ENCODE data around the gene ART5.

ART5 gene

DNA sequence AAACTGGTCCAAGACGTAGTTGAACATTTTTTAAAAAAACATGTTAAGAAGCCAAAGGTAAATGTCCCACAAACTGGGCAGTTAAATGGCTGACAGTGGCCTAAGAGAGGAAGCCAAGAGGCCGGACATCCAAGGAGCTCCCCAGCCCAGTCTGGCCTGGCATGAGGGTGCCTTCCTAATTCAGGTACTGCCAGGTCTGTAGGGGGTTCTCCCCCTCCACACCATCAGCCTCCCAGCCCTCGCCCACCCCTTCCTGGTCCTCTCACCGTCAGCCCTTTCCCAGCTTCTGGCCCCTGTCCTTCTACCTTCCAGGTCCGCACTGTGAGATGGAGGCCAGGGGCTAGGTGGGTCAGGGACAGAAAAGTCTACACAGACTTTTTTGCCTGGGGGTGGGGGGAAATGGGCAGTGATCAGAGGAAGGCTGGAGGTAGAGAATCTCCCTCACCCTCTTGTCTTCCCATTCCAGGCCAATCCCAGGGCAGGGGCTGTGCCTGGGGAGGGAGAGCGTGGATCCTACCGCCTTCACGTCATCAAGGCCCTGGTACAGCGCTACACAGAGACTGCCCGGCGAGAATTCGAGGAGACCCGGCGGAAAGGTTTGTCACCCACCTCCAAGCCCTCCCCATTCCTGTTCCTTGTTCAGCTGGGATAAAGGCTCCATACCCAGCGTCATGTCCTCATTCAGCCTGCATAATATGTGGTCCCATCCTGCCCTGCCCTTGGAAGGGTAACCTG lies 6.0 kb downstream of the ART5 start:
- Histone ChIP-seq H3K4me1 (ENCODE audit: control insufficient read depth, insufficient read depth, low read length) (no peaks in the 10 kb centered on the region), H3K36me3 (ENCODE audit: insufficient read depth, low read length) (no peaks in the 10 kb centered on the region), H3K4me3 (ENCODE audit: low read length) (no peak overlapping the region), H3K9ac (ENCODE audit: low read depth, low read length) (no peak overlapping the region), H3K4me2 (ENCODE audit: low read length) (no peak overlapping the region), H3K27me3 (ENCODE audit: control insufficient read depth, insufficient read depth, low read length) (peaks cover 34% of the 10 kb centered on the region), H3K9me3 (replicated peaks; ENCODE audit: low read length) (no peaks in the 10 kb centered on the region)

DNA sequence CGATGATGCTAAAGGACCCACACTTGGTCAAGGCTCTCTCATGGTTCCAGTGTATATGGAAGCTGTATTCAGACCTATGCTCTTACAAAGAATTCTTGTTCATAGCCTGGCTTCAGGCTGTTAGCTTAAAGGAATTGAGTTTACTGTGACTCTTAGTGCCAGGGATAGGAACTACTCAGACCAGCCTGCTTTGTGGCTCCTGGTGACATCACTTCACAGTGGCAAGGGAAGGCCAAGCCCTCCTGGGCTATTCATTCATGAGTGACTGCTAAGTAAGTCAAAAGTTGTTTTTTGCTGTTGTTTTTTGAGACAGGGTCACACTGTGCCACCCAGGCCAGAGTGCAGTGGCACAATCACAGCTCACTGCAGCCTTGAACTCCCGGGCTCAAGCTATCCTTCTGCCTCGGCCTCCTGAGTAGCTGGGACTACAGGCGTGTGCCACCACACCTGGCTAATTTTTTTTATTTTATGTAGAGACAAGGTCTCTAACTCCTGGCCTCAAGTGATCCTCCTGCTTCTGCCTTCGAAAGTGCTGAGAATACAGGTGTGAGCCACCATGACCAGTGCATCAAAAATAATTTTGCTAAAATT lies 9.6 kb downstream of the ART5 start:
- Histone ChIP-seq H3K4me1 (ENCODE audit: control insufficient read depth, insufficient read depth, low read length) (no peaks in the 10 kb centered on the region), H3K4me2 (ENCODE audit: low read length) (no peak overlapping the region), H3K9ac (ENCODE audit: low read depth, low read length) (no peak overlapping the region), H3K4me3 (ENCODE audit: low read length) (no peak overlapping the region), H3K36me3 (ENCODE audit: insufficient read depth, low read length) (no peaks in the 10 kb centered on the region), H3K27me3 (ENCODE audit: control insufficient read depth, insufficient read depth, low read length) (peaks cover 20% of the 10 kb centered on the region), H3K9me3 (replicated peaks; ENCODE audit: low read length) (no peaks in the 10 kb centered on the region)

GRCh38 chr11:3631331-3631730 lies 10.5 kb downstream of the ART5 start:
- Histone ChIP-seq H3K4me1 (ENCODE audit: control insufficient read depth, insufficient read depth, low read length) (no peaks in the 10 kb centered on the region), H3K9me3 (replicated peaks; ENCODE audit: low read length) (no peaks in the 10 kb centered on the region), H3K4me2 (ENCODE audit: low read length) (no peak overlapping the region), H3K4me3 (ENCODE audit: low read length) (no peak overlapping the region), H3K27me3 (ENCODE audit: control insufficient read depth, insufficient read depth, low read length) (peaks cover 15% of the 10 kb centered on the region), H3K9ac (ENCODE audit: low read depth, low read length) (no peak overlapping the region), H3K36me3 (ENCODE audit: insufficient read depth, low read length) (no peaks in the 10 kb centered on the region)

DNA sequence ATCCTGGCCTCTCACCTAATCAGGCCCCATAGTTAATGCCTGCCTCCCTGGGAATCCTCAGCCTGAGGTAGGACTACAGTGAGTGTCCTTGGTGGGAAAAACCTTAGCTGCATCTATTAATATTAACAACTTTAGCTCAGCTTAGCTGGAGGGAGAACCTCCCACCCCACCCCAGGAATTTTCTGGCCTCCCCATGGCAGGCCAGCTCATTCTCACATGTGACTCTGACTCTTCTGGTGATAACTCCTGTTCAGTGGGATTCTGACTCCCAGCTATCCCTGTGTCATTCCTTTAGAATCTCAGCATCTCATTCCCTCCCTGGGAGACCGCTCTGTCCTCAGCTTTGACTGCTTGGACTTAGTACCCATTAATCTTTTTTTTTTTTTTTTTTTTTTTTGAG lies 14.5 kb downstream of the ART5 start:
- no peaks in the 10 kb centered on the region for H3K9me3 ChIP-seq (replicated peaks; ENCODE audit: low read length)

DNA sequence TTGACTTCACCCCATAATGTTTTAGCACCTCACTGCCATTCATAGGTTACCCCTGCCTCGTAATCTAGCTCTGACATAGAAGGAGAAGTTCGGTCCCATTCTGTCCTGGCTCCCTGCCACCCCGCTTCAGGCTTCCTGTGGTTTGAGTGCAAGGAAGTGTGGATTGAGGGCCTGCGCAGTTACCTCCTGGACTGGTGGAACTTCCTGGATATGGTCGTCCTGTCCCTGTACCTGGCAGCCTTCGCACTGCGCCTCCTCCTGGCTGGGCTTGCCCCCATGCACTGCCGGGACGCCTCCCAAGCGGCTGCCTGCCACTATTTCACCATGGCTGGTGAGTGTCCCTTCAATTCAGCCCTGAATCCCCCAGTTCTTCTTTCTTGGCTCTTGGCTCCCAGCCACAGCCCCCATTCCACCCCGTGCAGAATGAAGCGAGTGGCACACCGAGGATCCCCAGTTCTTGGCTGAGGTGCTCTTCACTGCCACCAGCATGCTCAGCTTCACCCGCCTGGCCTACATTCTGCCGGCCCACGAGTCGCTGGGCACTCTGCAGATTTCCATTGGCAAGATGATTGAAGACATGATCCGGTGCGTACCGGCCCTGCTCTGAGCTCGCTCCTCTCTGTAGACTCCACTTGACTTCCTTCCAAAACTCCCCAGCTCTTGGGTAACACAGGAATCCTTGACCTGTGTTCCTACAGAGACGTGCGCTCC lies 15.4 kb downstream of the ART5 start:
- H3K9me3 ChIP-seq (replicated peaks; ENCODE audit: low read length): no peaks in the 10 kb centered on the region
- no peak overlapping the region for H3K4me3 ChIP-seq (ENCODE audit: low read length)

More for the DNA sequence above, 14.5 kb downstream of the ART5 start:
- H3K4me3 ChIP-seq (ENCODE audit: low read length): no peak overlapping the region
- no peak overlapping the region for H3K9ac ChIP-seq (ENCODE audit: low read depth, low read length)
- no peaks in the 10 kb centered on the region for H3K4me1 ChIP-seq (ENCODE audit: control insufficient read depth, insufficient read depth, low read length)
- H3K36me3 ChIP-seq (ENCODE audit: insufficient read depth, low read length): no peaks in the 10 kb centered on the region
- peaks cover 3% of the 10 kb centered on the region for H3K27me3 ChIP-seq (ENCODE audit: control insufficient read depth, insufficient read depth, low read length)
- no peak overlapping the region for H3K4me2 ChIP-seq (ENCODE audit: low read length)

DNA sequence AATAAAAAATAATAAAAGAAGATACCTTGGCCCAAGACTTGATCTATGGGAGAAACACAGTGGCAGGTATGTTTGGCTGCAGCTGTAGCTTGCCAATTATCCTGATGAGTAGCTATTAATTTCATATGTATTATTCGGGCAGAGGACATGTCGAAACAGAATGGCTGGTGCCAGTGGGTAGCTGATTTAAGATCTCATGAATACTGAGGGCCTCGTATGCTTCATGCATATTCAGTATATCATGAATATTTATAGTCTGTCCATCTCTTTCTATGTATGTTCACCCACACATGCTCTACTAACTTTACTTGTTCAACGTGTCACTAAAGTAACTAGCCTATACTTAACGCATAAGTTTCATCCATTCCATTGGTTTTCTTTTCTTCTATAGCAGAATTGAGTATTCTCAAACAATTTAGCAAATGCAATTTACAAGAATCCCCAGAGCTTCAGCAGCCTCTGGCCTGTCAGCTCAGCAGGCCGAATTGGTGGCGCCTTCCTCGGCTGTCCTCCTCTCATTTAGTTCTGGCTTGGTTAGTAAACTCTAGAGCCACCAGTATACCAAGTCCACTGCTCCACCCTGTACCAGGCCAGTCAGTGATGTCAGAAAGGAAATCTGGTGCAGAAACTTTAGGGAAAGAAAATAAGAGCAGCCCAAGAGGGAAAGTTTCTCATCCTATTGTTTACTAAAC lies 17.9 kb downstream of the ART5 start:
- Histone ChIP-seq H3K36me3 (ENCODE audit: insufficient read depth, low read length) (no peaks in the 10 kb centered on the region), H3K4me2 (ENCODE audit: low read length) (no peak overlapping the region), H3K4me1 (ENCODE audit: control insufficient read depth, insufficient read depth, low read length) (no peaks in the 10 kb centered on the region), H3K9ac (ENCODE audit: low read depth, low read length) (no peak overlapping the region), H3K9me3 (replicated peaks; ENCODE audit: low read length) (no peaks in the 10 kb centered on the region), H3K27me3 (ENCODE audit: control insufficient read depth, insufficient read depth, low read length) (peaks cover 13% of the 10 kb centered on the region), H3K4me3 (ENCODE audit: low read length) (no peak overlapping the region)

More for the DNA sequence above, 15.4 kb downstream of the ART5 start:
- H3K4me2 ChIP-seq (ENCODE audit: low read length): no peak overlapping the region
- H3K4me1 ChIP-seq (ENCODE audit: control insufficient read depth, insufficient read depth, low read length): no peaks in the 10 kb centered on the region
- H3K27me3 ChIP-seq (ENCODE audit: control insufficient read depth, insufficient read depth, low read length): peaks cover 10% of the 10 kb centered on the region
- no peak overlapping the region for H3K9ac ChIP-seq (ENCODE audit: low read depth, low read length)
- no peaks in the 10 kb centered on the region for H3K36me3 ChIP-seq (ENCODE audit: insufficient read depth, low read length)

- no peaks in the 10 kb centered on the region for H3K36me3 ChIP-seq (ENCODE audit: insufficient read depth, low read length)
- no peaks in the 10 kb centered on the region for H3K4me1 ChIP-seq (ENCODE audit: control insufficient read depth, insufficient read depth, low read length)
- H3K27me3 ChIP-seq (ENCODE audit: control insufficient read depth, insufficient read depth, low read length): peaks cover 13% of the 10 kb centered on the region
- no peaks in the 10 kb centered on the region for H3K9me3 ChIP-seq (replicated peaks; ENCODE audit: low read length)
- H3K4me3 ChIP-seq (ENCODE audit: low read length): no peak overlapping the region
- no peak overlapping the region for H3K9ac ChIP-seq (ENCODE audit: low read depth, low read length)
- no peak overlapping the region for H3K4me2 ChIP-seq (ENCODE audit: low read length)
These were observed 18.7 kb downstream of the ART5 start for GRCh38 chr11:3623121-3623520.

- Histone ChIP-seq H3K27me3 (ENCODE audit: control insufficient read depth, insufficient read depth, low read length) (peaks cover 13% of the 10 kb centered on the region), H3K9me3 (replicated peaks; ENCODE audit: low read length) (no peaks in the 10 kb centered on the region), H3K9ac (ENCODE audit: low read depth, low read length) (no peak overlapping the region), H3K4me3 (ENCODE audit: low read length) (no peak overlapping the region), H3K36me3 (ENCODE audit: insufficient read depth, low read length) (no peaks in the 10 kb centered on the region), H3K4me1 (ENCODE audit: control insufficient read depth, insufficient read depth, low read length) (no peaks in the 10 kb centered on the region), H3K4me2 (ENCODE audit: low read length) (no peak overlapping the region)
These were observed 19.3 kb downstream of the ART5 start for GRCh38 chr11:3622521-3622920.

DNA sequence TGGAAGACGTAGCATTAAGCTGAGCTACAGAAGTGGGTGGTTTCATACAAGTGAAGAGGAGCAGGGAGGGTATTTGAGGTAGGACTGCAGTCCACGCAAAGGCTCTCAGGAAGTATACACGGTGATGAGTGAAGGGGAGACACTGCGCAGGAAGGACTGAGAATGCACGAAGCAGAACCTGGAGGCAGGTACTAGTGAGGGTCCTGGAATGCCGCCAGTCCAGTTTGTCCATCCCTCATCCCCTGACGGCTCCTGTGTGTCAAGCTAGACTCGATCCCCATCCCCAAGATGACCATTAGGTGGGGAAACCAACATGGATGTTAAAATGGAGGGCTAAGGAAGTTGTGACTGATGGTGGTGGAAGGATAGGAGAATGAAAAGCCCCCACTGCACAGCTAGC lies 23.8 kb downstream of the ART5 start:
- no peaks in the 10 kb centered on the region for H3K36me3 ChIP-seq (ENCODE audit: insufficient read depth, low read length)
- peaks cover 6% of the 10 kb centered on the region for H3K4me1 ChIP-seq (ENCODE audit: control insufficient read depth, insufficient read depth, low read length)
- no peak overlapping the region for H3K4me2 ChIP-seq (ENCODE audit: low read length)
- no peaks in the 10 kb centered on the region for H3K9me3 ChIP-seq (replicated peaks; ENCODE audit: low read length)
- H3K4me3 ChIP-seq (ENCODE audit: low read length): no peak overlapping the region
- H3K9ac ChIP-seq (ENCODE audit: low read depth, low read length): no peak overlapping the region
- peaks cover 13% of the 10 kb centered on the region for H3K27me3 ChIP-seq (ENCODE audit: control insufficient read depth, insufficient read depth, low read length)

DNA sequence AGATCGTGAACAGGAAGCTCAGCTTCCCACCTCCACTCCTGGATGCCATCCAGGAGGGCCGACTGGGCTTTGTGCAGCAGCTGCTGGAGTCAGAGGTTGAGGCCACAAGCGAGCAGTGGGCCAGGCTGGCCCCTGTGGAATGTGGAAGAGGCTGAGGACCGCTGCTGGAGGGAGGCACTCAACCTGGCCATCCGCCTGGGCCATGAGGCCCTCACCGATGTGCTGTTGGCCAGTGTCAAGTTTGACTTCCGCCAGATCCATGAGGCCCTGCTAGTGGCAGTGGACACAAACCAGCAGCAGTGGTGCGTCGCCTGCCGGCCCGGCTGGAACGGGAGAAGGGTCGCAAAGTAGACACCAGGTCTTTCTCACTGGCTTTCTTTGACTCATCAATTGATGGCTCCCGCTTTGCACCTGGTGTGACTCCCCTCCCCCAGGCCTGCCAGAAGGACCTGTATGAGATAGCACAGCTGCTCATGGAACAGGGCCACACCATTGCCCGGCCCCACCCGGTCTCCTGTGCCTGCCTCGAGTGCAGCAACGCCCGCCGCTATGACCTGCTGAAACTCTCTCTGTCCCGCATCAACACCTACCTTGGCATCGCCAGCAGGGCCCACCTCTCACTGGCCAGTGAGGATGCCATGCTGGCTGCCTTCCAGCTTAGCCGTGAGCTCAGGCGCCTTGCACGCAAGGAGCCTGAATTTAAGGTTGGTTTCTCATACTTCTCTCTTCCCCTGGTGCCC lies 24.9 kb downstream of the ART5 start:
- Histone ChIP-seq H3K27me3 (ENCODE audit: control insufficient read depth, insufficient read depth, low read length) (peaks cover 6% of the 10 kb centered on the region), H3K9ac (ENCODE audit: low read depth, low read length) (no peak overlapping the region), H3K4me1 (ENCODE audit: control insufficient read depth, insufficient read depth, low read length) (peaks cover 6% of the 10 kb centered on the region), H3K4me3 (ENCODE audit: low read length) (no peak overlapping the region), H3K9me3 (replicated peaks; ENCODE audit: low read length) (no peaks in the 10 kb centered on the region), H3K36me3 (ENCODE audit: insufficient read depth, low read length) (no peaks in the 10 kb centered on the region), H3K4me2 (ENCODE audit: low read length) (no peak overlapping the region)

GRCh38 chr11:3615998-3616397 lies 25.8 kb downstream of the ART5 start:
- Histone ChIP-seq H3K4me3 (ENCODE audit: low read length) (no peak overlapping the region), H3K9me3 (replicated peaks; ENCODE audit: low read length) (no peaks in the 10 kb centered on the region), H3K9ac (ENCODE audit: low read depth, low read length) (no peak overlapping the region), H3K36me3 (ENCODE audit: insufficient read depth, low read length) (no peaks in the 10 kb centered on the region), H3K4me2 (ENCODE audit: low read length) (no peak overlapping the region), H3K4me1 (ENCODE audit: control insufficient read depth, insufficient read depth, low read length) (peaks cover 6% of the 10 kb centered on the region), H3K27me3 (ENCODE audit: control insufficient read depth, insufficient read depth, low read length) (peaks cover 5% of the 10 kb centered on the region)
